Measurements from ENCODE around the gene HSD11B1.

Gene HSD11B1

GRCh38 chr1:209768354-209768774 is 63.7 kb downstream of the HSD11B1 start:
- H2AFZ ChIP-seq (ENCODE audit: low read depth, low read length) = no peak overlapping the region
- peaks cover 6% of the 10 kb centered on the region; the same call in 1 of the 2 replicates for H3K79me2 ChIP-seq (ENCODE audit: insufficient read depth, low read length)
- peaks cover 32% of the 10 kb centered on the region for H3K36me3 ChIP-seq (ENCODE audit: insufficient read depth, low read length)
- peaks cover 57% of the 10 kb centered on the region for H3K4me1 ChIP-seq (ENCODE audit: insufficient read depth, low read length)
- peak overlapping the region; percentile 72 for H3K4me2 ChIP-seq (ENCODE audit: insufficient read depth, low read length)
- ATAC-seq (ENCODE audit: insufficient read depth, low read depth) = peak; percentile 87
- peak overlapping the region; percentile 93 for H3K27ac ChIP-seq (ENCODE audit: low read length)
- H3K4me3 ChIP-seq (ENCODE audit: low read depth in 1 of 2, low read length in 2 of 2) = peak overlapping the region in 1 of 2 experiments; percentile 49; a peak in 2 of 4 replicates
- H4K20me1 ChIP-seq (ENCODE audit: insufficient read depth, low read length) = peaks cover 18% of the 10 kb centered on the region
- peak overlapping the region; percentile 68 for H3K9ac ChIP-seq (ENCODE audit: low read depth, low read length)
- DNase-seq = peak; percentile 94
- no peaks in the 10 kb centered on the region for H3K27me3 ChIP-seq (ENCODE audit: insufficient read depth, low read length, poor library complexity)
- no peaks in the 10 kb centered on the region for H3K9me3 ChIP-seq (ENCODE audit: insufficient read depth, low read length, severe bottlenecking)
- TF ChIP-seq CTCF (IDR thresholded peaks at IDR 0.05; ENCODE audit: borderline replicate concordance, extremely low read depth, low read length, poor library complexity, severe bottlenecking) (no peak), EZH2 (IDR thresholded peaks at IDR 0.05; ENCODE audit: borderline replicate concordance, low read depth, low read length, severe bottlenecking) (no peak)

GRCh38 chr1:209769171-209769904 is 64.7 kb downstream of the HSD11B1 start:
- Histone ChIP-seq H3K9me3 (ENCODE audit: insufficient read depth, low read length, severe bottlenecking) (no peaks in the 10 kb centered on the region), H3K9ac (ENCODE audit: low read depth, low read length) (peak overlapping the region; percentile 68), H3K4me1 (ENCODE audit: insufficient read depth, low read length) (peaks cover 57% of the 10 kb centered on the region), H3K4me2 (ENCODE audit: insufficient read depth, low read length) (peak overlapping the region; percentile 72), H3K36me3 (ENCODE audit: insufficient read depth, low read length) (peaks cover 28% of the 10 kb centered on the region), H4K20me1 (ENCODE audit: insufficient read depth, low read length) (peaks cover 18% of the 10 kb centered on the region), H2AFZ (ENCODE audit: low read depth, low read length) (peak overlapping the region; percentile 20; the same call in 1 of the 2 replicates), H3K79me2 (ENCODE audit: insufficient read depth, low read length) (peaks cover 6% of the 10 kb centered on the region; the same call in 1 of the 2 replicates), H3K4me3 (ENCODE audit: low read depth in 1 of 2, low read length in 2 of 2) (peak overlapping the region; percentile 11 to 51; a peak in 2 of 4 replicates), H3K27me3 (ENCODE audit: insufficient read depth, low read length, poor library complexity) (no peaks in the 10 kb centered on the region), H3K27ac (ENCODE audit: low read length) (peak overlapping the region; percentile 93)
- DNase-seq (peak; percentile 91), ATAC-seq (ENCODE audit: insufficient read depth, low read depth) (peak; percentile 69)
- TF ChIP-seq CTCF (IDR thresholded peaks at IDR 0.05; ENCODE audit: borderline replicate concordance, extremely low read depth, low read length, poor library complexity, severe bottlenecking) = no peak
- TF ChIP-seq EZH2 (IDR thresholded peaks at IDR 0.05; ENCODE audit: borderline replicate concordance, low read depth, low read length, severe bottlenecking) = no peak

GRCh38 chr1:209769971-209770370 is 65.3 kb downstream of the HSD11B1 start:
- H3K4me2 ChIP-seq (ENCODE audit: insufficient read depth, low read length) = peak overlapping the region; percentile 72
- H3K9ac ChIP-seq (ENCODE audit: low read depth, low read length) = peak overlapping the region; percentile 68

More at GRCh38 chr1:209769971-209770370, 65.3 kb downstream of the HSD11B1 start:
- ATAC-seq (ENCODE audit: insufficient read depth, low read depth) (no peak), DNase-seq (no peak)
- Histone ChIP-seq H3K36me3 (ENCODE audit: insufficient read depth, low read length) (peaks cover 34% of the 10 kb centered on the region), H2AFZ (ENCODE audit: low read depth, low read length) (0 out of 2 replicates have a peak overlapping the region, but pooled peaks have one; percentile 7), H3K27ac (ENCODE audit: low read length) (peak overlapping the region; percentile 93), H3K4me3 (ENCODE audit: low read depth in 1 of 2, low read length in 2 of 2) (peak overlapping the region in 1 of 2 experiments; percentile 51; a peak in 2 of 4 replicates), H3K27me3 (ENCODE audit: insufficient read depth, low read length, poor library complexity) (no peaks in the 10 kb centered on the region), H3K4me1 (ENCODE audit: insufficient read depth, low read length) (peaks cover 57% of the 10 kb centered on the region), H4K20me1 (ENCODE audit: insufficient read depth, low read length) (peaks cover 18% of the 10 kb centered on the region), H3K79me2 (ENCODE audit: insufficient read depth, low read length) (peaks cover 6% of the 10 kb centered on the region; the same call in 1 of the 2 replicates), H3K9me3 (ENCODE audit: insufficient read depth, low read length, severe bottlenecking) (no peaks in the 10 kb centered on the region)
- TF ChIP-seq CTCF (IDR thresholded peaks at IDR 0.05; ENCODE audit: borderline replicate concordance, extremely low read depth, low read length, poor library complexity, severe bottlenecking) (peak; percentile 17), EZH2 (IDR thresholded peaks at IDR 0.05; ENCODE audit: borderline replicate concordance, low read depth, low read length, severe bottlenecking) (no peak)

All from DND-41 (cell line).